HEK293 (cell line): ENCODE measurements around the gene KREMEN1.

Experiments used
- CTCF ChIA-PET: fragments of 350-600 bp; formaldehyde crosslinking; extraction: SDS; loops from one replicate; lab custom pipeline; 2021; ENCODE audit warnings: antibody characterized with exemption; lab: Yijun Ruan, JAX
- POLR2A ChIA-PET: fragments of 300-600 bp; formaldehyde crosslinking; extraction: SDS; loops from one replicate; lab custom pipeline; 2020; ENCODE audit warnings: antibody characterized with exemption, inconsistent platforms; lab: Yijun Ruan, JAX
- H3K27ac ChIP-seq: fragments of 200-500 bp; sonication (Bioruptor generic); 2 replicates; pipeline ENCODE4 v1.5.1; 2014; ENCODE audit warnings: low read depth, low read length, control low read depth, inconsistent platforms; ENCODE audit errors: extremely low read depth
- H3K36me3 ChIP-seq, 2 experiments: fragments of 200-500 bp in 1 of 2; sonication (Bioruptor generic) in 1 of 2; 1 replicate in 1 of 2; 2 replicates in 1 of 2; pipeline ENCODE4 v1.5.1; 2014 to 2017; ENCODE audit warnings: inconsistent platforms in 2 of 2, low read length in 2 of 2; ENCODE audit not compliant: control insufficient read depth in 2 of 2, insufficient read depth in 1 of 2
- H3K4me1 ChIP-seq: fragments of 200-500 bp; sonication (Bioruptor generic); 2 replicates; pipeline ENCODE4 v1.5.1; 2014; ENCODE audit warnings: mild to moderate bottlenecking, low read length, inconsistent platforms; ENCODE audit not compliant: control insufficient read depth, insufficient read depth
- H3K4me3 ChIP-seq: 2 replicates; pipeline ENCODE4 v1.5.1; 2011; ENCODE audit warnings: low read depth, mild to moderate bottlenecking, control low read depth, low read length, moderate library complexity
- H3K9me3 ChIP-seq: fragments of 200-500 bp; sonication (Bioruptor generic); 2 replicates; pipeline ENCODE4 v1.5.1; 2014; ENCODE audit warnings: low read depth, low read length, inconsistent platforms; ENCODE audit not compliant: control insufficient read depth, insufficient read depth
- CTCF ChIP-seq: fragments of 450-650 bp; formaldehyde crosslinking; IDR thresholded peaks from 2 replicates; pipeline ENCODE4 v1.5.1; 2016; ENCODE audit warnings: missing biosample characterization, missing genetic modification characterization
- KLF9 ChIP-seq: fragments of 450-650 bp; formaldehyde crosslinking; IDR thresholded peaks from 2 replicates; pipeline ENCODE4 v1.5.1; 2016; ENCODE audit warnings: missing biosample characterization, missing genetic modification characterization, low read depth
- SP2 ChIP-seq: fragments of 450-650 bp; formaldehyde crosslinking; IDR thresholded peaks from 2 replicates; pipeline ENCODE4 v1.5.1; 2016; ENCODE audit warnings: missing biosample characterization, missing genetic modification characterization
- ZBTB11 ChIP-seq: fragments of 450-650 bp; formaldehyde crosslinking; conservative IDR thresholded peaks from 2 replicates; pipeline ENCODE4 v1.5.1; 2016; ENCODE audit warnings: low read depth, missing biosample characterization, missing genetic modification characterization
- ZBTB8A ChIP-seq: fragments of 450-650 bp; formaldehyde crosslinking; IDR thresholded peaks from 2 replicates; pipeline ENCODE4 v1.5.1; 2016; ENCODE audit warnings: missing biosample characterization, missing genetic modification characterization
- ZIC2 ChIP-seq: fragments of 450-650 bp; formaldehyde crosslinking; IDR thresholded peaks from 2 replicates; pipeline ENCODE4 v1.5.1; 2016; ENCODE audit warnings: missing biosample characterization, missing genetic modification characterization
- ZNF169 ChIP-seq: fragments of 450-650 bp; formaldehyde crosslinking; IDR thresholded peaks from 2 replicates; pipeline ENCODE4 v1.5.1; 2016; ENCODE audit warnings: missing biosample characterization, missing genetic modification characterization
- ZNF19 ChIP-seq: fragments of 450-650 bp; formaldehyde crosslinking; IDR thresholded peaks from 2 replicates; pipeline ENCODE4; 2016; ENCODE audit warnings: missing biosample characterization, missing genetic modification characterization, low read depth
- ZNF214 ChIP-seq: fragments of 450-650 bp; formaldehyde crosslinking; IDR thresholded peaks from 2 replicates; pipeline ENCODE4 v1.5.1; 2017; ENCODE audit warnings: missing biosample characterization, mild to moderate bottlenecking, missing genetic modification characterization, borderline replicate concordance
- ZNF223 ChIP-seq: fragments of 450-650 bp; formaldehyde crosslinking; IDR thresholded peaks from 2 replicates; pipeline ENCODE4 v1.5.1; 2016; ENCODE audit warnings: missing biosample characterization, missing genetic modification characterization
- ZNF266 ChIP-seq: fragments of 450-650 bp; formaldehyde crosslinking; IDR thresholded peaks from 2 replicates; pipeline ENCODE4 v1.5.1; 2016; ENCODE audit warnings: missing biosample characterization, missing genetic modification characterization, low read depth
- ZNF292 ChIP-seq: fragments of 450-650 bp; formaldehyde crosslinking; IDR thresholded peaks from 2 replicates; pipeline ENCODE4 v1.5.1; 2016; ENCODE audit warnings: low read depth, missing biosample characterization, missing genetic modification characterization, borderline replicate concordance
- ZNF341 ChIP-seq: fragments of 450-650 bp; formaldehyde crosslinking; IDR thresholded peaks from 2 replicates; pipeline ENCODE4; 2016; ENCODE audit warnings: low read depth, missing biosample characterization, missing genetic modification characterization
- ZNF48 ChIP-seq: fragments of 450-650 bp; formaldehyde crosslinking; IDR thresholded peaks from 2 replicates; pipeline ENCODE4 v1.5.1; 2016; ENCODE audit warnings: missing biosample characterization, missing genetic modification characterization
- ZNF529 ChIP-seq: fragments of 450-650 bp; formaldehyde crosslinking; IDR thresholded peaks from 2 replicates; pipeline ENCODE4 v1.5.1; 2017; ENCODE audit warnings: missing genetic modification characterization, missing biosample characterization; ENCODE audit not compliant: insufficient replicate concordance
- ZNF670 ChIP-seq: fragments of 450-650 bp; formaldehyde crosslinking; IDR thresholded peaks from 2 replicates; pipeline ENCODE4 v1.5.1; 2016; ENCODE audit warnings: missing biosample characterization, missing genetic modification characterization, low read depth
- ZSCAN23 ChIP-seq: fragments of 450-650 bp; formaldehyde crosslinking; IDR thresholded peaks from 2 replicates; pipeline ENCODE4 v1.5.1; 2016; ENCODE audit warnings: missing biosample characterization, missing genetic modification characterization
- TF ChIP-seq, protein P1 (sequence below): fragments of 450-650 bp; formaldehyde crosslinking; IDR thresholded peaks from 2 replicates; pipeline ENCODE4 v1.5.1; 2016; ENCODE audit warnings: missing biosample characterization, missing genetic modification characterization, borderline replicate concordance

Gene KREMEN1

GRCh38 chr22:29129808-29130140 is 56.9 kb downstream of the KREMEN1 start:
- ChIA-PET POLR2A (no interaction called here), CTCF (no interaction called here)
- Histone ChIP-seq H3K4me3 (no peak overlapping the region), H3K27ac (no peak overlapping the region), H3K9me3 (no peaks in the 10 kb centered on the region)
- TF ChIP-seq ZBTB8A (tag by site-specific recombination) (no peak), SP2 (tag by site-specific recombination) (no peak), ZNF670 (tag by site-specific recombination) (no peak), ZNF529 (no peak)
- TF ChIP-seq, all 188 proteins: peak for 0
- Histone ChIP-seq H3K4me1 (no peaks in the 10 kb centered on the region; the same call in 1 of the 2 replicates), H3K36me3 (peaks cover 4 to 42% of the 10 kb centered on the region in 2 experiments; a peak in 2 of 3 replicates)

GRCh38 chr22:29130476-29130875 is 57.6 kb downstream of the KREMEN1 start:
- CTCF ChIA-PET = interaction anchor here (0.8 to 0.9 kb wide), 2 partner anchors 92 to 559 kb away, joined by 3 to 4 read pairs; no protein-coding TSS in a partner anchor
- H3K36me3 ChIP-seq = peaks cover 4 to 49% of the 10 kb centered on the region in 2 experiments; a peak in 2 of 3 replicates
- H3K4me3 ChIP-seq = no peak overlapping the region
- no peaks in the 10 kb centered on the region; the same call in 1 of the 2 replicates for H3K4me1 ChIP-seq
- H3K9me3 ChIP-seq = no peaks in the 10 kb centered on the region
- H3K27ac ChIP-seq = no peak overlapping the region
- TF ChIP-seq ZNF266 (no peak), ZNF341 (tag by site-specific recombination) (no peak), ZNF169 (no peak), ZBTB11 (no peak), ZNF19 (no peak), ZSCAN23 (tag by site-specific recombination) (no peak), ZIC2 (tag by site-specific recombination) (no peak), CTCF (tag by site-specific recombination) (no peak), ZNF214 (tag by site-specific recombination) (no peak), ZNF48 (no peak), ZNF292 (no peak), ZNF223 (no peak), KLF9 (no peak)
- TF ChIP-seq, protein P1, sequence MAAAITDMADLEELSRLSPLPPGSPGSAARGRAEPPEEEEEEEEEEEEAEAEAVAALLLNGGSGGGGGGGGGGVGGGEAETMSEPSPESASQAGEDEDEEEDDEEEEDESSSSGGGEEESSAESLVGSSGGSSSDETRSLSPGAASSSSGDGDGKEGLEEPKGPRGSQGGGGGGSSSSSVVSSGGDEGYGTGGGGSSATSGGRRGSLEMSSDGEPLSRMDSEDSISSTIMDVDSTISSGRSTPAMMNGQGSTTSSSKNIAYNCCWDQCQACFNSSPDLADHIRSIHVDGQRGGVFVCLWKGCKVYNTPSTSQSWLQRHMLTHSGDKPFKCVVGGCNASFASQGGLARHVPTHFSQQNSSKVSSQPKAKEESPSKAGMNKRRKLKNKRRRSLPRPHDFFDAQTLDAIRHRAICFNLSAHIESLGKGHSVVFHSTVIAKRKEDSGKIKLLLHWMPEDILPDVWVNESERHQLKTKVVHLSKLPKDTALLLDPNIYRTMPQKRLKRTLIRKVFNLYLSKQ (tag by site-specific recombination) = no peak
- POLR2A ChIA-PET = no interaction called here
